CD4-positive, alpha-beta memory T cell (primary cell): ENCODE data around the gene CLEC17A. TPM values are rescaled to one million over a fixed set of nuclear protein-coding genes. Genes with fewer than 3 reads are reported as not detected.
"Not testable (repeated sequence)": the region's sequence is repeated elsewhere in the genome, so short reads cannot be mapped to it uniquely, and the experiment has no call there.

ENCODE experiments used
- CTCF ChIA-PET: fragments of 350-600 bp; sonication (Branson Sonifier 250); formaldehyde crosslinking; loops from one replicate; lab custom pipeline; 2021; ENCODE audit warnings: inconsistent platforms; ENCODE audit not compliant: partially characterized antibody; lab: Charles Lee
- POLR2A ChIA-PET: fragments of 350-600 bp; sonication (Branson Sonifier 250); formaldehyde crosslinking; loops from one replicate; lab custom pipeline; 2021; ENCODE audit not compliant: partially characterized antibody; lab: Charles Lee
- DNase-seq, 5 donors: peaks; one replicate each; pipeline versions ENCODE4 v3.0.0 to v3.0.0-alpha.2; 2020 to 2022; ENCODE audit warnings: mixed read lengths in 1 of 5
- H3K27ac ChIP-seq: one replicate; pipeline ENCODE4 v1.7.0; 2013; ENCODE audit warnings: low read depth, low read length
- H3K27me3 ChIP-seq: 2 replicates; pipeline ENCODE4 v1.7.0; 2013; ENCODE audit warnings: mild to moderate bottlenecking, low read length, moderate library complexity; ENCODE audit not compliant: insufficient read depth
- H3K36me3 ChIP-seq: 2 replicates; pipeline ENCODE4 v1.7.0; 2013; ENCODE audit warnings: mild to moderate bottlenecking, low read length, moderate library complexity; ENCODE audit not compliant: insufficient read depth
- H3K4me1 ChIP-seq: 2 replicates; pipeline ENCODE4 v1.7.0; 2013; ENCODE audit warnings: mild to moderate bottlenecking, low read length, moderate library complexity; ENCODE audit not compliant: insufficient read depth
- H3K4me3 ChIP-seq, 2 donors: one replicate each; pipeline ENCODE4 v1.7.0; 2013; ENCODE audit warnings: low read length in 2 of 2, mild to moderate bottlenecking in 1 of 2
- H3K9me3 ChIP-seq, 2 donors: one replicate each; pipeline ENCODE4 v1.7.0; 2013; ENCODE audit warnings: low read length in 2 of 2, control low read depth in 1 of 2; ENCODE audit not compliant: control insufficient read depth in 1 of 2
- H3K27ac Mint-ChIP-seq, 7 donors: one replicate each; pipeline ENCODE4 v1.8.0; 2020 to 2021; ENCODE audit warnings: mixed read lengths in 7 of 7, mild to moderate bottlenecking in 6 of 7, inconsistent platforms in 3 of 7, moderate library complexity in 3 of 7
- H3K27me3 Mint-ChIP-seq, 2 donors: one replicate each; pipeline ENCODE4 v1.8.0; 2020 to 2021; ENCODE audit warnings: mixed read lengths in 2 of 2
- H3K36me3 Mint-ChIP-seq, 2 donors: one replicate each; pipeline ENCODE4 v1.8.0; 2020 to 2021; ENCODE audit warnings: mixed read lengths in 2 of 2, inconsistent platforms in 1 of 2, mild to moderate bottlenecking in 1 of 2
- H3K4me1 Mint-ChIP-seq, 4 donors: one replicate each; pipeline ENCODE4 v1.8.0; 2020 to 2021; ENCODE audit warnings: mixed read lengths in 4 of 4, mild to moderate bottlenecking in 1 of 4
- H3K4me3 Mint-ChIP-seq, 8 donors: one replicate each; pipeline ENCODE4 v1.8.0; 2020 to 2021; ENCODE audit warnings: mixed read lengths in 8 of 8, mild to moderate bottlenecking in 7 of 8, moderate library complexity in 6 of 8, inconsistent platforms in 3 of 8
- H3K9me3 Mint-ChIP-seq, 8 donors: one replicate each; pipeline ENCODE4 v1.8.0; 2020 to 2021; ENCODE audit warnings: mixed read lengths in 8 of 8, mild to moderate bottlenecking in 5 of 8, inconsistent platforms in 3 of 8, moderate library complexity in 1 of 8
- intact Hi-C: fragments of 100-400 bp; cut with micrococcal nuclease; formaldehyde crosslinking; loops from one replicate; pipeline ENCODE4 v1.15.1; 2023
- polyA plus RNA-seq, 2 donors: library from polyadenylated mRNA; unstranded; fragments of 300-500 nt; fragmentation: Illumina TruSeq; gene quantifications; one replicate each; pipeline ENCODE4 v1.2.3, GENCODE V29; 2021
- total RNA-seq, 2 experiments: library from RNA; stranded (reverse); gene quantifications; one replicate each; pipeline ENCODE4 v1.2.3, GENCODE V29; 2021

Gene CLEC17A
- total and polyA plus RNA-seq, 4 experiments from 2014 or later: 0.20 TPM; not detected in 3

- H3K27ac Mint-ChIP-seq: peak overlapping the region in 1 of 7 donors; percentile 66
- H3K9me3 Mint-ChIP-seq: no peaks in the 10 kb centered on the region
- H3K4me1 Mint-ChIP-seq: peaks cover 10 to 25% (median 15%) of the 10 kb centered on the region in 4 donors
- H3K4me3 Mint-ChIP-seq: no peak overlapping the region
- CTCF ChIA-PET: interaction anchor here (2.3 kb wide), 1 partner anchor 9 kb away, joined by 11 read pairs; the partner anchor contains the start of gene NDUFB7
- intact Hi-C loops: no loop called here
- Histone ChIP-seq H3K27me3 (no peaks in the 10 kb centered on the region), H3K36me3 (peaks cover 11% of the 10 kb centered on the region), H3K27ac (no peak overlapping the region), H3K9me3 (no peaks in the 10 kb centered on the region), H3K4me3 (no peak overlapping the region), H3K4me1 (peaks cover 1% of the 10 kb centered on the region)
- H3K27me3 Mint-ChIP-seq: no peaks in the 10 kb centered on the region
- POLR2A ChIA-PET: interaction anchor here (2.4 kb wide), 1 partner anchor 45 kb away, joined by 7 read pairs; the partner anchor contains the start of gene DNAJB1
- no peak for DNase-seq
- peaks cover 6 to 30% of the 10 kb centered on the region in 2 donors for H3K36me3 Mint-ChIP-seq
These were observed 19.3 kb upstream of the CLEC17A start for GRCh38 chr19:14563590-14563926.

GRCh38 chr19:14563989-14564651, 18.8 kb upstream of the CLEC17A start:
- Histone ChIP-seq H3K36me3 (peaks cover 11% of the 10 kb centered on the region), H3K27ac (no peak overlapping the region), H3K27me3 (no peaks in the 10 kb centered on the region), H3K4me3 (no peak overlapping the region), H3K4me1 (no peaks in the 10 kb centered on the region), H3K9me3 (no peaks in the 10 kb centered on the region)
- peak overlapping the region in 1 of 8 donors; percentile 25 for H3K4me3 Mint-ChIP-seq
- CTCF ChIA-PET: no interaction called here
- peak in 4 of 5 donors; percentile 19 to 38 (median 26) for DNase-seq
- POLR2A ChIA-PET: no interaction called here
- intact Hi-C loops: no loop called here
- peak overlapping the region in 5 of 7 donors; percentile 22 to 77 (median 42) for H3K27ac Mint-ChIP-seq
- peaks cover 6 to 32% of the 10 kb centered on the region in 2 donors for H3K36me3 Mint-ChIP-seq
- peaks cover 11 to 28% (median 17%) of the 10 kb centered on the region in 4 donors for H3K4me1 Mint-ChIP-seq
- no peaks in the 10 kb centered on the region for H3K27me3 Mint-ChIP-seq
- no peaks in the 10 kb centered on the region for H3K9me3 Mint-ChIP-seq

- CTCF ChIA-PET, H3K27me3 ChIP-seq, H3K9me3 ChIP-seq, H3K27me3 Mint-ChIP-seq, H3K27ac ChIP-seq, intact Hi-C loops, H3K4me3 ChIP-seq, H3K4me3 Mint-ChIP-seq, DNase-seq, H3K4me1 ChIP-seq, H3K27ac Mint-ChIP-seq, H3K9me3 Mint-ChIP-seq: not testable (repeated sequence)
- H3K36me3 ChIP-seq: peaks cover 14% of the 10 kb centered on the region
- POLR2A ChIA-PET: interaction anchor here (1.1 kb wide), 1 partner anchor 11 kb away, joined by 3 read pairs; no protein-coding TSS in a partner anchor
- Mint-ChIP-seq H3K36me3 (peaks cover 6 to 32% of the 10 kb centered on the region in 2 donors), H3K4me1 (peaks cover 12 to 35% (median 23%) of the 10 kb centered on the region in 4 donors)
These were observed 18.1 kb upstream of the CLEC17A start for GRCh38 chr19:14564652-14565297.

- intact Hi-C loops: no loop called here
- Mint-ChIP-seq H3K4me3 (no peak overlapping the region), H3K9me3 (no peaks in the 10 kb centered on the region), H3K27ac (no peak overlapping the region), H3K4me1 (peaks cover 12 to 35% (median 23%) of the 10 kb centered on the region in 4 donors), H3K27me3 (no peaks in the 10 kb centered on the region), H3K36me3 (peaks cover 6 to 32% of the 10 kb centered on the region in 2 donors)
- peaks cover 7% of the 10 kb centered on the region for H3K4me1 ChIP-seq
- DNase-seq: no peak
- no peak overlapping the region for H3K27ac ChIP-seq
- ChIA-PET POLR2A (interaction anchor here (1.1 kb wide), 1 partner anchor 11 kb away, joined by 3 read pairs; no protein-coding TSS in a partner anchor), CTCF (no interaction called here)
- H3K9me3 ChIP-seq: no peaks in the 10 kb centered on the region
- no peaks in the 10 kb centered on the region for H3K27me3 ChIP-seq
- no peak overlapping the region for H3K4me3 ChIP-seq
- H3K36me3 ChIP-seq: peaks cover 14% of the 10 kb centered on the region
These were observed 17.6 kb upstream of the CLEC17A start for GRCh38 chr19:14565298-14565679.

DNA sequence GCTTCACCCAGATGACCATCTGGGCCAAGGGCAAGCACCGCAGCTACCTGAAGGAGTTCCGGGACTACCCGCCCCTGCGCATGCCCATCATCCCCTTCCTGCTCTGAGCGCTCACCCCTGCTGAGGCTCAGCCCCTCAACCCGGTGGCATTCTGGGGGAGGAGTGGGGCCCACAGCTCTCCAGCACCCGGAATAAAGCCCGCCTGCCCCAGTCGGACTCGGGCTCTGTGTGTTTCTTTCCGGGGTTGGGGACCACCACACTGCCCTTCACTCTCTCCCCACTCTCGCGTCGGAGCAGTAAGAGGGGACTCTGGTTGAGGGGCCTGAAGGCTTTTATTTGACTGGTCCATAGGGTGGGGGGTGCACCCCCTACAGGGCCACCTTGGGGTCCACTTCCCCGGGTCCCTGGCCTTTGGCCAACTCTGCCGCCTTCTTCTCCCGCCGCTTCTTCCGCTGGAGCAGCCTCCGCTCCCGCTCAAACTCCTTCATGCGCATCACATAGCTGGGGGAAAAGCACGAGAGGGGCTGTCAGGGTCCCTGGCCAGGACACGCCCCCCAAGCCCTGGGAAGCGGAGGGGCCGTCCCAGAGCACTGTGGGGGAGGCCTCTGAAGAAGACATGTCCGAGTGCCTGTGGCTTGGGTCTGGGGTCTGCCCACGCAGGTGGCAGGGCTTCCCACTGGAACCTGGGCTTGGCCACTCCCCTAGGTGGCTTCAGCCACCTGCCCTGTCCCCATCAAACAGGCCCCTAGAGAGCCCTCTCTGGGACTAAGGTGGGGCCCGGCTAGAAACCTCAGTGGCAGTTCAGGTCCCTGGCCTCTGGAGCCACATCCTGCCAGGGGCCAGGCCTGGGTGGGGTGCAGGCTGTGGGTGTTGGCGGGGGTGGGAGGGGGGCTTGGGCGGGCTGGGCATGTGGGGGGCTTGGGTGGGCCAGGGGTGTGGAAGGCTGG, 16.8 kb upstream of the CLEC17A start:
- Mint-ChIP-seq H3K4me3 (peak overlapping the region in 1 of 8 donors; percentile 23), H3K4me1 (peaks cover 12 to 39% (median 28%) of the 10 kb centered on the region in 4 donors), H3K36me3 (peaks cover 6 to 34% of the 10 kb centered on the region in 2 donors), H3K27me3 (no peaks in the 10 kb centered on the region), H3K27ac (peak overlapping the region in 1 of 7 donors; percentile 15), H3K9me3 (no peaks in the 10 kb centered on the region)
- H3K27me3 ChIP-seq: no peaks in the 10 kb centered on the region
- H3K4me1 ChIP-seq: peaks cover 15% of the 10 kb centered on the region
- no peak for DNase-seq
- POLR2A ChIA-PET: interaction anchor here (1.1 kb wide), 1 partner anchor 12 kb away, joined by 3 read pairs; no protein-coding TSS in a partner anchor
- CTCF ChIA-PET: no interaction called here
- no peak overlapping the region for H3K4me3 ChIP-seq
- intact Hi-C loops: no loop called here
- peaks cover 14% of the 10 kb centered on the region for H3K36me3 ChIP-seq
- no peak overlapping the region for H3K27ac ChIP-seq
- no peaks in the 10 kb centered on the region for H3K9me3 ChIP-seq

GRCh38 chr19:14566712-14567077, 16.2 kb upstream of the CLEC17A start:
- Mint-ChIP-seq H3K4me1 (peaks cover 13 to 45% (median 34%) of the 10 kb centered on the region in 4 donors), H3K9me3 (no peaks in the 10 kb centered on the region), H3K27ac (no peak overlapping the region), H3K27me3 (no peaks in the 10 kb centered on the region), H3K36me3 (peaks cover 6 to 36% of the 10 kb centered on the region in 2 donors), H3K4me3 (no peak overlapping the region)
- H3K27me3 ChIP-seq: no peaks in the 10 kb centered on the region
- H3K27ac ChIP-seq: no peak overlapping the region
- peaks cover 20% of the 10 kb centered on the region for H3K4me1 ChIP-seq
- H3K9me3 ChIP-seq: no peaks in the 10 kb centered on the region
- no peak for DNase-seq
- POLR2A ChIA-PET: no interaction called here
- no peak overlapping the region for H3K4me3 ChIP-seq
- CTCF ChIA-PET: no interaction called here
- H3K36me3 ChIP-seq: peaks cover 14% of the 10 kb centered on the region
- intact Hi-C loops: no loop called here
